ENCODE results near the gene B3GNT9.

GRCh38 chr16:67117716-67118115 is 33.1 kb downstream of the B3GNT9 start:
- TF ChIP-seq CTCF (IDR thresholded peaks at IDR 0.05) (no peak), POLR2A (IDR thresholded peaks at IDR 0.05) (no peak)
